Osteocyte (in vitro differentiated cells): ENCODE measurements around the gene UROS. TPM values are rescaled to one million over a fixed set of nuclear protein-coding genes. Genes with fewer than 3 reads are reported as not detected.

Source experiments
- DNase-seq: peaks from one replicate; pipeline ENCODE4 v3.0.0; 2021; ENCODE audit warnings: mixed read lengths; ENCODE audit not compliant: unreplicated experiment; ENCODE audit errors: extremely low spot score
- H3K27ac Mint-ChIP-seq: one replicate; pipeline ENCODE4 v1.8.0; 2021; ENCODE audit warnings: mild to moderate bottlenecking, mixed read lengths; ENCODE audit not compliant: unreplicated experiment
- H3K27me3 Mint-ChIP-seq: one replicate; pipeline ENCODE4 v1.8.0; 2021; ENCODE audit warnings: mixed read lengths; ENCODE audit not compliant: unreplicated experiment
- H3K36me3 Mint-ChIP-seq: one replicate; pipeline ENCODE4 v1.8.0; 2021; ENCODE audit warnings: mixed read lengths; ENCODE audit not compliant: unreplicated experiment
- H3K4me1 Mint-ChIP-seq: one replicate; pipeline ENCODE4 v1.8.0; 2021; ENCODE audit warnings: mixed read lengths; ENCODE audit not compliant: unreplicated experiment
- H3K4me3 Mint-ChIP-seq: one replicate; pipeline ENCODE4 v1.8.0; 2021; ENCODE audit warnings: mild to moderate bottlenecking, moderate library complexity, mixed read lengths; ENCODE audit not compliant: unreplicated experiment
- H3K9me3 Mint-ChIP-seq: one replicate; pipeline ENCODE4 v1.8.0; 2021; ENCODE audit warnings: mixed read lengths; ENCODE audit not compliant: unreplicated experiment
- CTCF ChIP-seq: fragments of 200-600 bp; sonication (generic); IDR thresholded peaks from 2 replicates; pipeline ENCODE4 v1.5.0; 2021; ENCODE audit warnings: antibody characterized with exemption, mild to moderate bottlenecking, moderate library complexity
- total RNA-seq: library from RNA; stranded (reverse); gene quantifications from 2 replicates; pipeline ENCODE4 v1.2.1, GENCODE V29; 2021

UROS gene
- total RNA-seq, 1 donor from 2014 or later, result 68.0 TPM

GRCh38 chr10:125828311-125828710 is 5.3 kb upstream of the UROS start:
- Mint-ChIP-seq H3K9me3 (no peaks in the 10 kb centered on the region), H3K4me3 (no peak overlapping the region), H3K36me3 (peaks cover 40% of the 10 kb centered on the region), H3K27ac (no peak overlapping the region), H3K27me3 (no peaks in the 10 kb centered on the region), H3K4me1 (no peaks in the 10 kb centered on the region)
- no peak for DNase-seq
- no peak for TF ChIP-seq CTCF

GRCh38 chr10:125827133-125827532 is 4.1 kb upstream of the UROS start:
- Mint-ChIP-seq H3K4me3 (no peak overlapping the region), H3K9me3 (no peaks in the 10 kb centered on the region), H3K4me1 (peaks cover 2% of the 10 kb centered on the region), H3K27ac (no peak overlapping the region), H3K36me3 (peaks cover 37% of the 10 kb centered on the region), H3K27me3 (no peaks in the 10 kb centered on the region)
- DNase-seq, result no peak
- no peak for TF ChIP-seq CTCF

- H3K36me3 Mint-ChIP-seq, result peaks cover 25% of the 10 kb centered on the region
- no peak for DNase-seq
These were observed 1.7 kb upstream of the UROS start for GRCh38 chr10:125824736-125825135.

GRCh38 chr10:125823663-125824251 is 699 bp upstream of the UROS start:
- Mint-ChIP-seq H3K27me3 (no peaks in the 10 kb centered on the region), H3K36me3 (peaks cover 21% of the 10 kb centered on the region), H3K9me3 (no peaks in the 10 kb centered on the region), H3K4me1 (peaks cover 13% of the 10 kb centered on the region), H3K27ac (no peak overlapping the region), H3K4me3 (no peak overlapping the region)
- no peak for TF ChIP-seq CTCF
- no peak for DNase-seq

More at GRCh38 chr10:125824736-125825135, 1.7 kb upstream of the UROS start:
- Mint-ChIP-seq H3K4me3 (no peak overlapping the region), H3K4me1 (peaks cover 13% of the 10 kb centered on the region), H3K27ac (no peak overlapping the region), H3K27me3 (no peaks in the 10 kb centered on the region), H3K9me3 (no peaks in the 10 kb centered on the region)
- TF ChIP-seq CTCF, result no peak

GRCh38 chr10:125820701-125821100 is 2.4 kb downstream of the UROS start:
- DNase-seq, result no peak

More at GRCh38 chr10:125820701-125821100, 2.4 kb downstream of the UROS start:
- no peaks in the 10 kb centered on the region for H3K27me3 Mint-ChIP-seq
- H3K36me3 Mint-ChIP-seq, result no peaks in the 10 kb centered on the region
- no peaks in the 10 kb centered on the region for H3K9me3 Mint-ChIP-seq
- H3K4me1 Mint-ChIP-seq, result peaks cover 13% of the 10 kb centered on the region
- H3K4me3 Mint-ChIP-seq, result no peak overlapping the region
- no peak overlapping the region for H3K27ac Mint-ChIP-seq
- no peak for TF ChIP-seq CTCF
